BLaER1 treated with 17β-estradiol and CSF1 and Interleukin-3, amounts not matched to agents 10 nM and 100 nM (cell line): ENCODE results near the gene TAGLN2.

Source experiments
- H3K27ac ChIP-seq, 11 experiments: shearing (Covaris generic); formaldehyde crosslinking; 2 replicates each; pipeline ENCODE4 v1.8.1; 2022
- H3K27me3 ChIP-seq, 11 experiments: shearing (Covaris generic); formaldehyde crosslinking; 2 replicates each; pipeline ENCODE4 v1.8.1; 2022
- H3K36me3 ChIP-seq, 11 experiments: shearing (Covaris generic); formaldehyde crosslinking; 2 replicates each; pipeline ENCODE4 v1.8.1; 2022
- H3K4me1 ChIP-seq, 10 experiments: shearing (Covaris generic); formaldehyde crosslinking; 2 replicates each; pipeline ENCODE4 v1.8.1; 2022
- H3K4me2 ChIP-seq, 11 experiments: shearing (Covaris generic); formaldehyde crosslinking; 2 replicates each; pipeline ENCODE4 v1.8.1; 2022
- H3K4me3 ChIP-seq, 10 experiments: shearing (Covaris generic); formaldehyde crosslinking; 2 replicates each; pipeline ENCODE4 v1.8.1; 2022
- H3K9ac ChIP-seq, 11 experiments: shearing (Covaris generic); formaldehyde crosslinking; 2 replicates each; pipeline ENCODE4 v1.8.1; 2022
- H3K9me3 ChIP-seq, 11 experiments: shearing (Covaris generic); formaldehyde crosslinking; replicated peaks in 1 of 11; 2 replicates each; pipeline ENCODE4 v1.8.1; 2022
- H4K20me1 ChIP-seq, 11 experiments: shearing (Covaris generic); formaldehyde crosslinking; 2 replicates each; pipeline ENCODE4 v1.8.1; 2022
- Cebpa-rat ChIP-seq, 11 experiments: shearing (Covaris generic); IDR thresholded peaks; 2 replicates each; pipeline ENCODE4 v1.8.1; 2022

TAGLN2 gene

DNA sequence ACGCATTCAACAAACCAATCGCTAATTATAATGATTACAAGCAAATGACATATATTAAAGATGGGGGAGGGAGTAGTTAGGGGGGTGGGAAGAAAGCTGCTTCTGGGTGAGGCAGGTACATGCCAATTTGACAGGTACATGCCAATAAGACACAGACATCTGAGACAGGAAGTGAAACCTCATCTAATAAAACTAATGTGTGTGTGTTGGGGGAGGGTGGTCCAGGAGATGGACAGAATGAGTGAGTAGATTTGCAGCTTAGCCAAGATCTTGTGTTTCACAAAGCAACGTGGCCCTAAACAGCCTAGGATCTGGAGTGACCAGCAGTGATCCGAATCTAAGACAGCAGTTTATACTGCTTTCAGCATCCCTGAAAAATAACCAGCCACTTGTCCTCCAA, 36.1 kb downstream of the TAGLN2 start:
- TF ChIP-seq Cebpa-rat (IDR thresholded peaks at IDR 0.05) = no peak
- H4K20me1 ChIP-seq = no peaks in the 10 kb centered on the region
- H3K27ac ChIP-seq = peak overlapping the region; percentile 45 to 83 (median 67); a peak in 20 of 22 replicates
- no peaks in the 10 kb centered on the region for H3K36me3 ChIP-seq
- peak overlapping the region; percentile 55 to 92 (median 86); a peak in 21 of 22 replicates for H3K4me2 ChIP-seq
- H3K4me3 ChIP-seq = no peak overlapping the region; a peak in 1 of 20 replicates
- peak overlapping the region in 5 of 11 experiments; percentile 25 to 57 (median 33); a peak in 6 of 22 replicates for H3K9ac ChIP-seq
- H3K27me3 ChIP-seq = no peaks in the 10 kb centered on the region
- H3K9me3 ChIP-seq = no peaks in the 10 kb centered on the region
- peaks cover 13 to 49% (median 26%) of the 10 kb centered on the region in 10 experiments for H3K4me1 ChIP-seq

DNA sequence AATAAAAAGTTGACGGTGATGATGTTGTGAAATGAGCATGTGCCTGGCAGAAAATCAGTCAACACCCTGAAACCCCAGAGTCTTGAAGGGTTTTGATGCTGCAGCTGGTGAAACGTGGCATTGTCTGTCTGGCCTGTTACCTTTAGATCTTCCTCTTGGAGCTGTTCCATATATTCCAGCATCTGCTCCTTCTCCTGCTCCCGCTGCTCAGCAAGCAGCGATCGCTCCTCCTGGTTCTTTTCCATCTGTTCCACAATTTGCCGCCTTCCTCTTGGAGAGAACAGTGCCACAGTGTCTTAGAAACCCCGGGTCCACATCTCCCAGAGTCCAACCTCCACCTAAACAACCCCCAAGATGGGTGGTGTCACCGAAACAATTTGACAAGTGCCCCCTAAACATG, 41.0 kb downstream of the TAGLN2 start:
- no peak for TF ChIP-seq Cebpa-rat (IDR thresholded peaks at IDR 0.05)
- no peaks in the 10 kb centered on the region for H3K36me3 ChIP-seq
- H3K9me3 ChIP-seq = no peaks in the 10 kb centered on the region
- no peaks in the 10 kb centered on the region for H3K27me3 ChIP-seq
- H3K27ac ChIP-seq = no peak overlapping the region
- no peaks in the 10 kb centered on the region for H4K20me1 ChIP-seq
- H3K9ac ChIP-seq = no peak overlapping the region
- no peak overlapping the region for H3K4me2 ChIP-seq
- no peak overlapping the region for H3K4me3 ChIP-seq
- peaks cover under 1 to 64% (median 37%) of the 10 kb centered on the region in 10 experiments; a peak in 19 of 20 replicates for H3K4me1 ChIP-seq

GRCh38 chr1:159883134-159883533, 42.2 kb downstream of the TAGLN2 start:
- H4K20me1 ChIP-seq = no peaks in the 10 kb centered on the region
- H3K36me3 ChIP-seq = no peaks in the 10 kb centered on the region
- H3K9ac ChIP-seq = no peak overlapping the region
- no peaks in the 10 kb centered on the region for H3K27me3 ChIP-seq
- H3K4me2 ChIP-seq = peak overlapping the region in 2 of 11 experiments; percentile 62 to 85; a peak in 4 of 22 replicates
- no peak overlapping the region for H3K4me3 ChIP-seq
- H3K27ac ChIP-seq = no peak overlapping the region
- peaks cover 0 to 64% (median 36%) of the 10 kb centered on the region in 10 experiments; a peak in 15 of 20 replicates for H3K4me1 ChIP-seq
- no peak for TF ChIP-seq Cebpa-rat (IDR thresholded peaks at IDR 0.05)
- no peaks in the 10 kb centered on the region for H3K9me3 ChIP-seq

DNA sequence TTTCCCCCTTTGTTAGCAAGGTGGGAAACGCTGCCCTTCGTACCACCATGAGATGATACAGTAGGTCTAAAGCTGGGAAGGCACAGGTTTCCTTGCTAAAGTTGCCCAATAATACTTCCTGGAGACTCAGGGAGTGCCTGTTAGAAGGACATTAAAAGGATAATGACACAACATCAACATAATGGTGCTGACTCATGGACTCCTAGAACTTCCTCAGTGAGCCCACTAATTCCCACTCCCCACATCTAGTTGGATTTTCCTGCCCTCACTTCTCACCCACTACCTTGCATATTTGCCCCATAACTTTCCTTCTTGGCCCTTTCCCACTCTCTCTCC, 42.8 kb downstream of the TAGLN2 start:
- H3K9me3 ChIP-seq = no peaks in the 10 kb centered on the region
- no peaks in the 10 kb centered on the region for H3K27me3 ChIP-seq
- H3K4me2 ChIP-seq = peak overlapping the region in 6 of 11 experiments; percentile 22 to 85 (median 70); a peak in 11 of 22 replicates
- H3K27ac ChIP-seq = peak overlapping the region in 4 of 11 experiments; percentile 19 to 45 (median 24); a peak in 4 of 22 replicates
- H3K36me3 ChIP-seq = no peaks in the 10 kb centered on the region
- H3K4me3 ChIP-seq = no peak overlapping the region
- no peak for TF ChIP-seq Cebpa-rat (IDR thresholded peaks at IDR 0.05)
- no peaks in the 10 kb centered on the region for H4K20me1 ChIP-seq
- H3K4me1 ChIP-seq = peaks cover 0 to 58% (median 36%) of the 10 kb centered on the region in 10 experiments; a peak in 15 of 20 replicates
- H3K9ac ChIP-seq = no peak overlapping the region

DNA sequence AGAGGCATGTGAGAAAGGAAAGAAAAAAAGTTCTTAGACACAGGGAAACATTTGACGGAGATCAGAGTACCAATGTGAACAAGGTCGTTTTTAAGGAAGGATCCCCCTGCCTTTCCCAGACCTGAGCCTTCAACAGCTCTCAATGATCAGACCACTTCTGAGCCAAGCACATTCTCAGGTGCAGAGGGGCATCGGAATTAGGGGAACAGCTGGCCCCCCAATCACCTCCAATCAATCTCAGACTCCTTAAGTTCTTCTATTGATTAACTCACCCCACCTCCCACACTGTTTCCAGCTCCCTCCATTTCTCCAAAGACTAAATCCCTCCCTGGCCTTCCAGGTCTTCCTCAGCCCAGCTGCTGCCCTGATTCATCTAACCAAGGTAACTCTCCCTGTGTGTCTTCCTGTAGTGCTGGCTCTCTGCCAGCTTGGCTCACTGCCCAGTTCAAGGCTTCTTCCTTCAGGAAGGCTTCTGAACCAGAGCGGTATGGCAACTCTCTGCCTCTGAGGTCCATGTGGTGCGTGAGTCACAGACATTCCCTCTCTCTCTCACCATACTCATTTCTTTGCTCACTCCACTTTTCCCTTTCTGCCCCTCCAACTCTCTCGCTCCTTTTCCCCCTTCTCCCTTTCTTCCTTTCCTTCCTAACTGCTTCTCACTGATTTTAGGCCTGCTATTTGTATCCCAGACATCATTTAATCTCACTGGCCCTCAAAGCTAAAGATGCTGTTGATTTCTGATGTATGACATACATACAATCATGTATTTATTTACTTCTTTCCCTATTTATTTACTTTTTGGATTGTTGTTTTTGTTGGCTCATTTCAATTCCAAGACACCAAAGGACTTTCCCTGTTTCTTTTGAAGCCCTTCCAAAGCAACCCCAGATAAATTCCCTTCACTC, 43.4 kb downstream of the TAGLN2 start:
- Histone ChIP-seq H3K4me1 (peaks cover 0 to 52% (median 36%) of the 10 kb centered on the region in 10 experiments; a peak in 15 of 20 replicates), H3K27me3 (no peaks in the 10 kb centered on the region), H3K36me3 (no peaks in the 10 kb centered on the region), H4K20me1 (no peaks in the 10 kb centered on the region), H3K9me3 (no peaks in the 10 kb centered on the region), H3K4me2 (peak overlapping the region in 8 of 11 experiments; percentile 10 to 85 (median 62); a peak in 13 of 22 replicates), H3K27ac (peak overlapping the region in 4 of 11 experiments; percentile 19 to 45 (median 24); a peak in 6 of 22 replicates), H3K4me3 (no peak overlapping the region), H3K9ac (no peak overlapping the region)
- TF ChIP-seq Cebpa-rat (IDR thresholded peaks at IDR 0.05) = no peak

DNA sequence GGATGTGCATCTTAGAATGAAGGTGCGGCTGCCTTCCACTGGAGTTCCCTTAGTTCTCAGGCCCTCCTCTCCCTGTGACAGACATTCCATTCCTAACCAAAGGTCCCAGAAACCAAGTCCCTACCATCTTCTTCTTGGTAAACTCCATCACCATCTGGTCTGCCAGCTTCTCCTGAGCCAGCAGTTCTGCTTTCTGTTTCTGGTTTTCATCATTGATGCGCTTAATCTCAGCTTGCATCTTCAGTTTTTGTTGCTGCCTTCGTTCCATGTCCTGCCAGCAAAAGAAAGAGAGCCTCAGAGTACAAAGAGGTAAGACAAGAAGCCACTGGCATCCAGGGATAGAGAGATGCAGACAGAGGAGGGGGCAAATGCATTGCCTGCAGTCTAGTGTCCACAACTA, 44.9 kb downstream of the TAGLN2 start:
- Histone ChIP-seq H4K20me1 (no peaks in the 10 kb centered on the region), H3K4me1 (peaks cover 0 to 50% (median 36%) of the 10 kb centered on the region in 10 experiments; a peak in 15 of 20 replicates), H3K27ac (peak overlapping the region in 8 of 11 experiments; percentile 22 to 75 (median 50); a peak in 13 of 22 replicates), H3K4me2 (peak overlapping the region in 8 of 11 experiments; percentile 36 to 85 (median 54); a peak in 16 of 22 replicates), H3K27me3 (no peaks in the 10 kb centered on the region), H3K9ac (0 out of 22 replicates have a peak overlapping the region, but pooled peaks of 1 of the 11 experiments have one; percentile 12), H3K4me3 (peak overlapping the region in 1 of 10 experiments; percentile 24; a peak in 1 of 20 replicates), H3K36me3 (no peaks in the 10 kb centered on the region), H3K9me3 (no peaks in the 10 kb centered on the region)
- 0 out of 22 replicates have a peak, but pooled peaks of 1 of the 11 experiments have one; percentile 12 for TF ChIP-seq Cebpa-rat (IDR thresholded peaks at IDR 0.05)

- Histone ChIP-seq H3K4me2 (peak overlapping the region in 8 of 11 experiments; percentile 36 to 85 (median 54); a peak in 16 of 22 replicates), H3K4me1 (peaks cover 0 to 50% (median 36%) of the 10 kb centered on the region in 10 experiments; a peak in 15 of 20 replicates), H3K4me3 (peak overlapping the region in 1 of 10 experiments; percentile 24; a peak in 1 of 20 replicates), H3K27ac (peak overlapping the region in 8 of 11 experiments; percentile 22 to 75 (median 50); a peak in 13 of 22 replicates), H3K27me3 (no peaks in the 10 kb centered on the region), H4K20me1 (no peaks in the 10 kb centered on the region), H3K36me3 (no peaks in the 10 kb centered on the region), H3K9me3 (no peaks in the 10 kb centered on the region), H3K9ac (0 out of 22 replicates have a peak overlapping the region, but pooled peaks of 1 of the 11 experiments have one; percentile 12)
- peak in 7 of 11 experiments; percentile 23 to 83 (median 62); a peak in 8 of 22 replicates for TF ChIP-seq Cebpa-rat (IDR thresholded peaks at IDR 0.05)
Measured at GRCh38 chr1:159879977-159880376, 45.3 kb downstream of the TAGLN2 start.

DNA sequence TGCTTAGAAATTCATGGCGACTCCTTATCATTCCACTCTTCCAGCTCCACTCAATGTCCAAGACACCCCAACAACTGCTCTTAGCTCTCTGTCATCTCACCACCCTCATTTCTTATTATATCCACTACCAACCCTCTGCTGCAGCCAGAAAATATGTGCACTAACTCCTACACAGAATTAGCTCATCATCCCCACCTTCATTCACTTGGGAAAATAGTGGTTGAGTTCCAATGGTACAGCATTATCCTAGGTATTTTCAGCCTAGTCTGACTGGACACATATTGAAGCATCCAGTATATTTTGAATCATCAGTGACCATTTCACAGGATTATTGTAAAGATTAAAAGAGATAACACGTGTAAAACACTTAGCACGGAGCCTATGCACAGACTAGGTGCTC, 46.2 kb downstream of the TAGLN2 start:
- Histone ChIP-seq H3K4me1 (peaks cover 0 to 50% (median 36%) of the 10 kb centered on the region in 10 experiments; a peak in 15 of 20 replicates), H3K27ac (peak overlapping the region in 3 of 11 experiments; percentile 19 to 75 (median 56); a peak in 3 of 22 replicates), H3K9ac (no peak overlapping the region), H4K20me1 (no peaks in the 10 kb centered on the region), H3K9me3 (no peaks in the 10 kb centered on the region), H3K36me3 (no peaks in the 10 kb centered on the region), H3K4me3 (no peak overlapping the region), H3K4me2 (peak overlapping the region in 5 of 11 experiments; percentile 36 to 85 (median 72); a peak in 7 of 22 replicates), H3K27me3 (no peaks in the 10 kb centered on the region)
- no peak for TF ChIP-seq Cebpa-rat (IDR thresholded peaks at IDR 0.05)
